HG02678 (cell line): Measurements from ENCODE around the gene GPX8.
A peak's percentile ranks its signal among the peaks of the same experiment; 100 is the strongest.

Experiments used
- ATAC-seq: cut with Tn5 transposase; IDR thresholded peaks from one replicate; pipeline ENCODE4 v1.9.1; 2021; ENCODE audit warnings: mild to moderate bottlenecking, moderate library complexity; ENCODE audit not compliant: unreplicated experiment

GPX8 gene

DNA sequence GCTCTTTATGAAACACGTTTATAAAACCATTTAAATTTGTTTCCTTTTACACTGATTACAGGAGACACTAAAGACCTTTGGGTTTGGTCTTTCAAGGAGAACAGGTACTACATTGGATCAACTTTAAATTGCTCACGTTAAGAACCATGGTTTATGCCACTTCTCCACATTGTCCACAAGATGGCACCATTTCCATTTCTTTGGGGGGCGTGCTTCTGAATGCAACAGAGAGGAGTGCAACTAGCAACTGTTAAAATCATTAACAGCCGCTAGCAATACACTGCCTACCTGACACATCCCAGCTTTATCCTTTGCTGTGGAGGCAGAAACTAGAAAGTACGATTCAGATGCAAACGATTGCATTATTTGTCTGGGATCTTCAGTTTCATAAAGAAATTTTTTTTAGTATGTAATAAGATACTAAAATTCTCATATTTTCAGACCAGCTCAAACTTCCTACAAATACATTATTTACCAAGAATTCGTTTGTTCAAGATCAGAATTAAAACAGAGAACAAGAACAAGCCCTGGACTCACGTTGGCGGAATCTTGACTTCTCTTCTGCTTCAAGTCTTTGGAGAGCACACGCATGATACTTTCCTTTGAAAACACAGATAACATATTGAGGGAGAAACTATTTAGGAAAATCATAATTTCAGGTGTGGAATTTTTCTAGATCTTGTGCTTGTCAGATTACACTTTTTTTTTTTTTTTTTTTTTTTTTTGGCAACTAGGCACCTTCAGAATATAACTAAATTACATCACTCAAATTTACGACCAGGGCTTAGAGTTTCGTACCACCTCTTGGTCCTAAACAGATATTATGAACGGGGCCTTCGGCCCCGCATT lies 12.3 kb downstream of the GPX8 start:
- ATAC-seq, result peak; percentile 64

DNA sequence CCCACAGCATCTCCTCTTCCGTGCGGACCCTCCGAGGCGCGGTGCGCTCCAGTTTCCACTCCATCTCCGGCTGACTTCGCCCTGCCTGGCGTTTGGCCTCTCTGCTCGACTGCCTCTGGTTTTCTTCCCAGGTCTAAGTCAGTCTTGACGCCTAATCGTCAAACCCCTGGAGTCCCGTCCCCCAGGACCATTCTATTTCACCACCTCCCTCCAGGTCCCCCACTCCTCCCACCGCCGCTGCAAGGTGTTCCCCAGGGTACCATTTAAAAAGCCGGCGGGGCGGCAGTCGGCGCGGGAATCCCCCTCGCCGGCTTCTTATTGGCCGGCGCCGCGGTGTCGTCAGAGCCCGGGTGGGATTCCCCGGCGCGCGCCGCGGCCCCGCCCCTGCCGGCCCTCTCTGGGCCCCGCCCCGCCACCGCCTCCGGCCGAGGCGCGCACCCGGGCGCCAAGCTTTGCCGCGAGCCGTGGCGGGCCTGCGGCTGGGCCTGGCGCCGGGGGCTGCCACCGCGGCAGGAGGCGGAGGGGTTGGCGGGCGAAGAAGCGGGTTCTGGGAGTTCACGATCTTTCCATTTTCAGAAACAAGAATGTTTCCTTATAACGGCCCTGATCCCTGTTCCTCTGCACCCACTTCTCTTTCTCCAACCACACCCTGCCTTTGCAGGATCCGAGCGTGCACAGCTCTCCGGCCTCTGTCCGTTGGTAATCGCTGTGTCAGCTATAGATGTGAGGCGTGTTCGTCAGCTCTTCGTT lies 13.1 kb downstream of the GPX8 start, which contains the start of gene CDC20B:
CDC20B (minus strand) TSS at position 241 of the 750 bp plus-strand sequence; CDS start at position 64, 177 bp downstream.
- ATAC-seq, result peak; percentile 92

DNA sequence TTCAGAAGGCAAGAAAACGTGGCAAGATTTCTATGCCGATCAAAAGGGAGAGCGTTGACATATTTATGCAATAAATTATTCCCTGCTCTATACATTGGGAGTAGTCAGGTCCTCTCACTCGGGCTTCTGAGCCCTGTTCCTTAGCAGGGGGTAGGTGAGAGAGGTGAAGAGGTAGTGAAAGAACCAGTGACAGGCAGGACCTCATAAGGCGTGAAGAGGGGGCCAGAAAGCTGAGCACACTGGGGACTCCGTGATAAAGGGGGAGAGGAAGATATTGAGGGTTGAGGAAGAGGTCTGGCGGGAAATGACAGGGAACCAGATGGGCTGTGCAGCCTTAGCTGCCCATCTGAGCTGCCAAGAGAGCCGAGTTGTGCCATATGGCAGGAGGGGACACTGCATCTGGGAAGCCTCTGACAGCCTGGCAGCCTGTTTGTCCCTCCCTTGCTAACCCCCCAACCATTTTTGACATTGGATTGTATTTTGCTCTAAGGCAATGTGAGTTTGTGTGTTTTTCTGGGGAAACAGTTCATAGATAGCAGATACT lies 13.8 kb downstream of the GPX8 start:
- ATAC-seq, result peak; percentile 11

DNA sequence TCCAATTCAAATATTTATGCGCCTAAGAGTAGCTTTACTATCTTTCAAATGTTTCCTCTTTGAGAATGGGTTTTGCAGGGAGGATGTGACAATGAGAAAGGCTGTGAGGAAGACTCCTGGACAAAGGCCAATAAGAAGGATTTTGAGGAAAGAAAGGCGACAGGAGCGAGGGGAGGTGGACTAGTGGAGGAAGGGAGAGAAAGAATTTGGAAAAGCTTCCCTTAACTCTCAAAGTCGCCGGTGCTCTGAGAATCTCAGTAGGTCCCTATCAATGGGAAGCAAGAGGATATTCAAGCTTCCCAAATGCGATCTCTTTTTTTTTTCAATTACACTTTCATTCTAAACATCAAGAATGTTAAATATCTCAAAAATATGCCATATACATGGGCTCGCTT lies 15.8 kb downstream of the GPX8 start:
- no peak for ATAC-seq

DNA sequence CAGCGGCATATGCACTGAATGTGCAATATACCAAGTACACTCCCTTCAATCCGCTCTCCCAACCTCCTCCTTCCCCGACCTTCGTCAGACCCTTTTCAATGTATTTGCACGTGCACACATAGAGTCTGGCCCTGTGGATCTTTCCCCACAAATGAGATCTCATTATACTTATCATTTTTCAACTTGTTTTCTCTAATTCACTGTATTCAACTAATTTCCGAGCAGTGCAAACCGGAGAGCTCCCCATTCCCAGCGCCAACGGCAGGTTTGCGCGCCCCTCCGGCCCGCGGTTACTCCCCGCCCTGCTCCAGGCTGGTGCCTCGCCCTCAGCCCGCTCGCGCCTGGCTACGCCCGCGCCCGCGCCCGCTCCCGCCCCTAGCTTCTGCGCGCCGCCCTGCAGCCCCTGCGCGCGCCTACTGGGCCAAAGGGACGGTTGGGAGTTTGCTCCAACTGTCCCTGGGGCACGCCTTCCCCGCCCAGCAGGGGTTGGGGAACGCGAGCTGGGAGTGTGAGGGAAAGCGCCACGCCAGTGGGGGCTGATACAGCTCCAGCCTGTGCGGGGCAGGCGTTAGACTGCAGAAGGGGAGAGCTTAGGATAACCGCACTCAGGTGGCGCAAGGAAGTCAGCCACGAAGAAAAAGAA lies 16.3 kb downstream of the GPX8 start:
- no peak for ATAC-seq

DNA sequence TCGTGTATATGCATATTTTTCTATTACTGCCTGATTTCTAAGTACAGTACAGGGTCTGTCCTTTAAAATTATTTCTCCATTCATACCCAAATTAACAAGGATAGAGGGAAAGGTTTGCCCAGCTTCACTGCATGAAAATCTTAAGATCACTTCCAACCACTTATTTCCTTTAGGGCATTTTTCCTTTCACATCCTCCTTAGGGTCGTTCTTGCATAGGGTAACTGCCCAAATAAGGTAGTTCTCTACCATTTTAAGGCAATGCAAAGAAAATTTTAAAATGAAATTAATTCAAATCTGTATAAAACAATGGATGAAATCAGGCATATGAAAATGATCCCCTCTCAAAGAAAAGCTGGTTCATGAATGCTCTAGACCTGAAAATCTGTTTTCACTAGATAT lies 17.1 kb downstream of the GPX8 start:
- ATAC-seq, result no peak

DNA sequence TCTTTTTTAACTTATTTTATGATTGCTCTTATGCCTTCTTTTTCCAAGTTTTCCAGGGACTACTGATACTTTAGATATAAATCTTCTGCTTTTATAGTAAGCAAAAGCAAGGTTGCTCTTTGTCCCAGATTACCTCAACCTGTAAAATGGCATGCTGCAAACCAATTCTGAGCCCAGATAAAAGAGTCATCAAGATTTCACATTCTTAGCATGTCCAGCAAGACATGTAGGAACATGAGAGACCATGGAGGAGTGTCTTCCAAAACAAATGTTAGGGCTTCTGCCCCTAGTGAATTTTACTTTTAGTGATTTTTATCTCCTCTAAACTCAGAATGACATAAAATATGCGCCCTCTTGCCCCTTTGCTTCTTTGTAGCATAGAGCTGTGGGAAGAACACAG lies 20.0 kb downstream of the GPX8 start:
- ATAC-seq, result no peak

DNA sequence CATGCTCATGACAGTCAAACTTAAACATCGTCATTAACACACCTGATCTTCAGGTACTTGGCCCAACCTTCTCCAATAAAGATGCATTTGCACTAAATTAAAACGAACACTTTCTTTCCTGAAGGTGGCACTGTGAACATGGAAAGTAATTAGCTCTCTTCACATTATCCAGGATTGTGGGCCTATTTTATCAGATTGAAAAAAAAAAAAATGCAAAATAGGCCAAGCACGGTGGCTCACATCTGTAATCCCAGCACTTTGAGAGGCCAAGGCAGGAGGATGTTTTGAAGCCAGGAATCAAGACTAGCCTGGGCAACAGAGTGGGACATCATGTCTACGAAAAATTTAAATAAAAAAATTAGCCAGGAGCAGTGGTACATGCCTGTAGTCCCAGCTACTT lies 27.4 kb downstream of the GPX8 start:
- no peak for ATAC-seq

DNA sequence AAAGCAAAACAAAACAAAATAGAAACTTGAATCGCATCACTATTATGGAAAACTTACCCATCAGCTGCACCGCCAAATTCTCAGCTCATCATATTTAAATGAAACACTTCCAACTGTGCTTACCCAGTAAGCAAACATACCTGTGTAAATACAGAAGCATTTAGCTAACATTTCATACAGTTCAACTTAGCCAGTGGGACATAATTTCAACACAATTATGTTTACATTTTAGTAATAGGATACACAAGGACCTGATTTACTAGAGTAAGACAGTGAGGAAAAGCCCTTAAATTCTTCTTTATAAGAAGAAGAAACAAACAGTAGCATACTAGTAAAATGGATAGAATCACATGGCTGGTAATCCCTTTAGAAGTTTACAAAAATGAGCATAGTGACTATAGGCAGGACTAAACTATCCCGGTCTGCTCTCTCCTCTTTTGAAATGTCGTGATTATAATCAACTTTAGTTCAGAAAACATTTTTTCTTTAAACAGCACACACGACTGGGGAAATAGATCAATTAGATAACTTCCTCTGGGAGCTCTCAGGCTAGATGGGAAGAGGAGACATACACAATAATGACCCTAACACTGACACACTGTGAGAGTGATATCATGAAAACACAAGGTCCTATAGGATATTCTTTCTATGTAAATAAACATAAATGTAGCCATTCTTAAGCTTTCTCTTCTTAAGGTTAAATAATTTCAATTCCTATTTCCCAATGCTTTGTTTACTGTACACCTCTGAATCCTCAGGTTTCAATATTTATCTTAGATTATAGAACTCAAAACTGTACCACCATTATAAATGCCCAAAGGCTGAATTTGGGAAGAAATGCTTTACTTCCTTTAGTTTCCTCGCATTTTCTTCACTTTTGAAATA lies 28.9 kb downstream of the GPX8 start:
- no peak for ATAC-seq

DNA sequence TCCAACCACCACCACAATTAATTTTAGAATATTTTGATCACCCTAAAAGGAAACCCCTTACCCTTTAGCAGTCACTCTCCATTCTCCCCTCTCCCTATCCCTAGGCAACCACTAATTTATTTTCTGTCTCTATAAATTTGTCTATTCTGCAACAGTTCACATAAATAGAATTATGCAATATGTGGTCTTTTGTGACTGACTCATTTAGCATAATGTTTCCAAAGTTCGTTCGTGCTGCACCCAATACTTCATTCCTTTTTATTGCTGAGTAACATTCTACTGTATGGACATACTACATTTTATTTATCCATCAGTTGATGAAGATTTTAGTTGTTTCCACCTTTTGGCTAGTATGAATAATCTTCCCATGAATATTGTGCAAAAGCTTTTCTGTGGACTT lies 31.2 kb downstream of the GPX8 start:
- no peak for ATAC-seq

DNA sequence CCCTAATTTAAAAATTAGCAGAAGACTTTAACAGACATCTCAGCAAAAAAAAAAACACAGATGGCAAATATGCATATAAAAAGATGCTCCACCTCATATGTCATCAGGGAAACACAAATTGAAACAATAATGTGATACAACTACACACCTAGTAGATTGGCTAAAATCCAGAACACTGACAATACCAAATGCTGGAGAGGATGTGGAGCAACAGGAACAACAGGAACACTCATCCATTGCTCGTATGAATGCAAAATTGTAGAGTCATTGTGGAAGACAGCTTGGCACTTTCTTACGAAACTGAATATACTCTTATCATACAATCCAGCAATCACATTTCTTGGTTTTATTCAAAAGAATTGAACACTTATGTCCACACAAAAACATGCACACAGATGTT lies 45.0 kb downstream of the GPX8 start:
- ATAC-seq, result no peak

DNA sequence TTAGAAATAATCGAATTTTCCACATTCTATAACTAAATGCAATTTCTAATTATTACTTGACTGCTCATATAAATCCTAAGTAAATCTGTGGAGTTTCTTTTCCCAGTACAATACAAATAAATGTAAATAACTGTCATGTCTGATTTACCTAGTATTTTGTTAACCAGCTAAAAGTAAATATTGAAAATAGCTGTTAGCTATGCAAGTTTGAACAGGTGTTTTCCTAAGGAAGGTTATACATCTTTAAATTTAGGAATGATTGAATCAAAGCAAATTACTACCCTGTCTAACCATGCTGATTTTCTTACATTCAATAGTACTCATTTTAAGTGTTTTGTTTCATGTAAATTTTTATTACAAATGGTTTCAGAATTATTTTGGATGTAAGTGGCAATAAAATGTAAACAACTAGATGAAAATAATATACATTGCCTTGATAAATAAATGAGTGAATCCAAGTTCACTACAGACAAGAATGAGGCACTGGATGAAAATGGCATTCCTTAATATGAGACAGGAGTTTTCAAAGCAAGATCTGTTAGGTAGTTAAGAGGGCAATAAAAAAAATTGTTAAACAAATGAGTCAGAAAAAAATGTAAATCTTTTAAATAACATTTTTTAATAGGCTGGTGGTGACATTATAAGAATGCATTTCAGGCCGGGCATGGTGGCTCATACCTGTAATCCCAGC lies 51.4 kb downstream of the GPX8 start:
- ATAC-seq, result no peak
